K562 (cell line): ENCODE results near the gene FAF2. TPM values are rescaled to one million over a fixed set of nuclear protein-coding genes. Genes with fewer than 3 reads are reported as not detected.
A peak's percentile ranks its signal among the peaks of the same experiment; 100 is the strongest.

Source experiments
- CBX1 ChIP-seq: sonication (generic); IDR thresholded peaks from 2 replicates; pipeline ENCODE4 v1.6.1; 2016; ENCODE audit warnings: antibody characterized with exemption, low read depth, mild to moderate bottlenecking
- HCFC1 ChIP-seq: IDR thresholded peaks from 2 replicates; pipeline ENCODE4 v1.6.1; 2012; ENCODE audit warnings: low read depth, low read length, improper control_type of control experiment
- KDM5B ChIP-seq: fragments of 200-600 bp; sonication (generic); IDR thresholded peaks from 2 replicates; pipeline ENCODE4 v1.6.1; 2012; ENCODE audit warnings: low read depth, mild to moderate bottlenecking, moderate library complexity, low read length, control low read depth, inconsistent platforms; ENCODE audit not compliant: insufficient replicate concordance
- OTX1 ChIP-seq: fragments of 450-650 bp; formaldehyde crosslinking; IDR thresholded peaks from 2 replicates; pipeline ENCODE4 v1.4.0; 2022; ENCODE audit warnings: mild to moderate bottlenecking
- PTTG1 ChIP-seq: fragments of 450-650 bp; IDR thresholded peaks from 2 replicates; pipeline ENCODE4 v1.6.1; 2016; ENCODE audit warnings: low read depth, mild to moderate bottlenecking, missing genetic modification characterization, missing compliant biosample characterization
- ZC3H11A ChIP-seq: IDR thresholded peaks from 2 replicates; pipeline ENCODE4 v1.6.1; 2012; ENCODE audit warnings: low read depth, low read length, improper control_type of control experiment
- ZKSCAN1 ChIP-seq: fragments of 150-350 bp; IDR thresholded peaks from 2 replicates; pipeline ENCODE4 v1.6.1; 2016; ENCODE audit warnings: low read depth, low read length
- ZNF12 ChIP-seq: sonication (generic); formaldehyde crosslinking; IDR thresholded peaks from 2 replicates; pipeline ENCODE4 v1.4.0; 2020; ENCODE audit warnings: mild to moderate bottlenecking, missing genetic modification reagents
- ZNF146 ChIP-seq: IDR thresholded peaks from one replicate; pipeline ENCODE4 v1.6.1; 2018; ENCODE audit warnings: missing compliant biosample characterization; ENCODE audit not compliant: unreplicated experiment
- polyA plus RNA-seq, 8 experiments: library from polyadenylated mRNA; depleted of rRNA in 4 of 8; stranded (reverse) in 5 of 8; unstranded in 3 of 8; fragments of >200 nt; fragmentation: Nextera tagmentation in 2 of 8; fragmentation: Illumina TruSeq in 1 of 8; extraction: Ambion mirVana in 2 of 8; extraction: Trizol in 1 of 8; gene quantifications; 2 replicates each; pipeline versions ENCODE4 v1.2.1 to v1.2.3, GENCODE V29; 2011 to 2014; ENCODE audit warnings: inconsistent platforms in 1 of 8, missing spikeins in 1 of 8
- total RNA-seq, 7 experiments: library from RNA; depleted of rRNA in 6 of 7; stranded (reverse); fragments of >200 nt in 6 of 7; fragmentation: Illumina TruSeq in 2 of 7; extraction: Trizol in 2 of 7; gene quantifications; 2 replicates each; pipeline versions ENCODE4 v1.2.1 to v1.2.3, GENCODE V29; 2011 to 2021; ENCODE audit warnings: low replicate concordance in 1 of 7
- TF ChIP-seq, protein P1 (sequence below): fragments of 200-600 bp; sonication (generic); IDR thresholded peaks from one replicate; pipeline ENCODE4 v1.6.1; 2012; ENCODE audit warnings: mild to moderate bottlenecking, low read depth, low read length, inconsistent platforms
- TF ChIP-seq, protein P2 (sequence below): fragments of 450-650 bp; formaldehyde crosslinking; IDR thresholded peaks from 2 replicates; pipeline ENCODE4 v1.4.0; 2022; ENCODE audit warnings: missing genetic modification characterization
- TF ChIP-seq, protein P3 (sequence below): sonication (generic); formaldehyde crosslinking; IDR thresholded peaks from 2 replicates; pipeline ENCODE4 v1.8.0; 2023; ENCODE audit warnings: mild to moderate bottlenecking, missing genetic modification reagents

The FAF2 gene
- total and polyA plus RNA-seq, 9 of the 15 experiments (the other 6 are each of a cell fraction or from before 2014, with no cell fraction given) = 25.0 to 44.6 (median 36.1) TPM

DNA sequence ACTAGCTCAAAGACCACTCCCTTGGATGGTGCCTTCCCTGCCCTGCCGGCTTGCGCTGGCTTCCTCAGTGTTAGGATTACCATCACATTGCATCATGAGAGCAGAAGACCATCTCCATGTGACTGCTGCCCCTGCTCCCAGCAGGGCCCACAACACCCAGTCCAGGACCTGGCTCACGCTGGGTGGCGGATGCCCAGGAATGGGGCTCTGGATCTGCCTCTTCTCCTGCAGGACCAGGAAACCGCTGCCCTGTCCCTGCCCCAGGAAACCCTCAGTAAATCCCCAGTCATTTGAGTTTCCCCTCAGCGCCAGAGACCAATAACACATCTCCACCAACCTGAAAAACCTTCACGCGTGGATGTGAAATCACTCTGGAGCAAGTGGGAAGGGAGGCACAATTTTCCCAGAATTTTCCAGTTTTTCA, 92.3 kb downstream of the FAF2 start (continued):
- TF ChIP-seq KDM5B (no peak), ZC3H11A (no peak), ZNF12 (CRISPR knock-in tag) (no peak), HCFC1 (0 out of 2 replicates have a peak, but pooled peaks have one; percentile 9), ZKSCAN1 (no peak), CBX1 (no peak), PTTG1 (0 out of 2 replicates have a peak, but pooled peaks have one; percentile 14), OTX1 (peak; percentile 73; the same call in 1 of the 2 replicates), ZNF146 (CRISPR knock-in tag) (no peak)
- TF ChIP-seq, protein P1, sequence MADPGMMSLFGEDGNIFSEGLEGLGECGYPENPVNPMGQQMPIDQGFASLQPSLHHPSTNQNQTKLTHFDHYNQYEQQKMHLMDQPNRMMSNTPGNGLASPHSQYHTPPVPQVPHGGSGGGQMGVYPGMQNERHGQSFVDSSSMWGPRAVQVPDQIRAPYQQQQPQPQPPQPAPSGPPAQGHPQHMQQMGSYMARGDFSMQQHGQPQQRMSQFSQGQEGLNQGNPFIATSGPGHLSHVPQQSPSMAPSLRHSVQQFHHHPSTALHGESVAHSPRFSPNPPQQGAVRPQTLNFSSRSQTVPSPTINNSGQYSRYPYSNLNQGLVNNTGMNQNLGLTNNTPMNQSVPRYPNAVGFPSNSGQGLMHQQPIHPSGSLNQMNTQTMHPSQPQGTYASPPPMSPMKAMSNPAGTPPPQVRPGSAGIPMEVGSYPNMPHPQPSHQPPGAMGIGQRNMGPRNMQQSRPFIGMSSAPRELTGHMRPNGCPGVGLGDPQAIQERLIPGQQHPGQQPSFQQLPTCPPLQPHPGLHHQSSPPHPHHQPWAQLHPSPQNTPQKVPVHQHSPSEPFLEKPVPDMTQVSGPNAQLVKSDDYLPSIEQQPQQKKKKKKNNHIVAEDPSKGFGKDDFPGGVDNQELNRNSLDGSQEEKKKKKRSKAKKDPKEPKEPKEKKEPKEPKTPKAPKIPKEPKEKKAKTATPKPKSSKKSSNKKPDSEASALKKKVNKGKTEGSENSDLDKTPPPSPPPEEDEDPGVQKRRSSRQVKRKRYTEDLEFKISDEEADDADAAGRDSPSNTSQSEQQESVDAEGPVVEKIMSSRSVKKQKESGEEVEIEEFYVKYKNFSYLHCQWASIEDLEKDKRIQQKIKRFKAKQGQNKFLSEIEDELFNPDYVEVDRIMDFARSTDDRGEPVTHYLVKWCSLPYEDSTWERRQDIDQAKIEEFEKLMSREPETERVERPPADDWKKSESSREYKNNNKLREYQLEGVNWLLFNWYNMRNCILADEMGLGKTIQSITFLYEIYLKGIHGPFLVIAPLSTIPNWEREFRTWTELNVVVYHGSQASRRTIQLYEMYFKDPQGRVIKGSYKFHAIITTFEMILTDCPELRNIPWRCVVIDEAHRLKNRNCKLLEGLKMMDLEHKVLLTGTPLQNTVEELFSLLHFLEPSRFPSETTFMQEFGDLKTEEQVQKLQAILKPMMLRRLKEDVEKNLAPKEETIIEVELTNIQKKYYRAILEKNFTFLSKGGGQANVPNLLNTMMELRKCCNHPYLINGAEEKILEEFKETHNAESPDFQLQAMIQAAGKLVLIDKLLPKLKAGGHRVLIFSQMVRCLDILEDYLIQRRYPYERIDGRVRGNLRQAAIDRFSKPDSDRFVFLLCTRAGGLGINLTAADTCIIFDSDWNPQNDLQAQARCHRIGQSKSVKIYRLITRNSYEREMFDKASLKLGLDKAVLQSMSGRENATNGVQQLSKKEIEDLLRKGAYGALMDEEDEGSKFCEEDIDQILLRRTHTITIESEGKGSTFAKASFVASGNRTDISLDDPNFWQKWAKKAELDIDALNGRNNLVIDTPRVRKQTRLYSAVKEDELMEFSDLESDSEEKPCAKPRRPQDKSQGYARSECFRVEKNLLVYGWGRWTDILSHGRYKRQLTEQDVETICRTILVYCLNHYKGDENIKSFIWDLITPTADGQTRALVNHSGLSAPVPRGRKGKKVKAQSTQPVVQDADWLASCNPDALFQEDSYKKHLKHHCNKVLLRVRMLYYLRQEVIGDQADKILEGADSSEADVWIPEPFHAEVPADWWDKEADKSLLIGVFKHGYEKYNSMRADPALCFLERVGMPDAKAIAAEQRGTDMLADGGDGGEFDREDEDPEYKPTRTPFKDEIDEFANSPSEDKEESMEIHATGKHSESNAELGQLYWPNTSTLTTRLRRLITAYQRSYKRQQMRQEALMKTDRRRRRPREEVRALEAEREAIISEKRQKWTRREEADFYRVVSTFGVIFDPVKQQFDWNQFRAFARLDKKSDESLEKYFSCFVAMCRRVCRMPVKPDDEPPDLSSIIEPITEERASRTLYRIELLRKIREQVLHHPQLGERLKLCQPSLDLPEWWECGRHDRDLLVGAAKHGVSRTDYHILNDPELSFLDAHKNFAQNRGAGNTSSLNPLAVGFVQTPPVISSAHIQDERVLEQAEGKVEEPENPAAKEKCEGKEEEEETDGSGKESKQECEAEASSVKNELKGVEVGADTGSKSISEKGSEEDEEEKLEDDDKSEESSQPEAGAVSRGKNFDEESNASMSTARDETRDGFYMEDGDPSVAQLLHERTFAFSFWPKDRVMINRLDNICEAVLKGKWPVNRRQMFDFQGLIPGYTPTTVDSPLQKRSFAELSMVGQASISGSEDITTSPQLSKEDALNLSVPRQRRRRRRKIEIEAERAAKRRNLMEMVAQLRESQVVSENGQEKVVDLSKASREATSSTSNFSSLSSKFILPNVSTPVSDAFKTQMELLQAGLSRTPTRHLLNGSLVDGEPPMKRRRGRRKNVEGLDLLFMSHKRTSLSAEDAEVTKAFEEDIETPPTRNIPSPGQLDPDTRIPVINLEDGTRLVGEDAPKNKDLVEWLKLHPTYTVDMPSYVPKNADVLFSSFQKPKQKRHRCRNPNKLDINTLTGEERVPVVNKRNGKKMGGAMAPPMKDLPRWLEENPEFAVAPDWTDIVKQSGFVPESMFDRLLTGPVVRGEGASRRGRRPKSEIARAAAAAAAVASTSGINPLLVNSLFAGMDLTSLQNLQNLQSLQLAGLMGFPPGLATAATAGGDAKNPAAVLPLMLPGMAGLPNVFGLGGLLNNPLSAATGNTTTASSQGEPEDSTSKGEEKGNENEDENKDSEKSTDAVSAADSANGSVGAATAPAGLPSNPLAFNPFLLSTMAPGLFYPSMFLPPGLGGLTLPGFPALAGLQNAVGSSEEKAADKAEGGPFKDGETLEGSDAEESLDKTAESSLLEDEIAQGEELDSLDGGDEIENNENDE = no peak
- TF ChIP-seq, protein P2, sequence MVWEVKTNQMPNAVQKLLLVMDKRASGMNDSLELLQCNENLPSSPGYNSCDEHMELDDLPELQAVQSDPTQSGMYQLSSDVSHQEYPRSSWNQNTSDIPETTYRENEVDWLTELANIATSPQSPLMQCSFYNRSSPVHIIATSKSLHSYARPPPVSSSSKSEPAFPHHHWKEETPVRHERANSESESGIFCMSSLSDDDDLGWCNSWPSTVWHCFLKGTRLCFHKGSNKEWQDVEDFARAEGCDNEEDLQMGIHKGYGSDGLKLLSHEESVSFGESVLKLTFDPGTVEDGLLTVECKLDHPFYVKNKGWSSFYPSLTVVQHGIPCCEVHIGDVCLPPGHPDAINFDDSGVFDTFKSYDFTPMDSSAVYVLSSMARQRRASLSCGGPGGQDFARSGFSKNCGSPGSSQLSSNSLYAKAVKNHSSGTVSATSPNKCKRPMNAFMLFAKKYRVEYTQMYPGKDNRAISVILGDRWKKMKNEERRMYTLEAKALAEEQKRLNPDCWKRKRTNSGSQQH (CRISPR knock-in tag) = peak; percentile 73; the same call in 1 of the 2 replicates
- TF ChIP-seq, protein P3, sequence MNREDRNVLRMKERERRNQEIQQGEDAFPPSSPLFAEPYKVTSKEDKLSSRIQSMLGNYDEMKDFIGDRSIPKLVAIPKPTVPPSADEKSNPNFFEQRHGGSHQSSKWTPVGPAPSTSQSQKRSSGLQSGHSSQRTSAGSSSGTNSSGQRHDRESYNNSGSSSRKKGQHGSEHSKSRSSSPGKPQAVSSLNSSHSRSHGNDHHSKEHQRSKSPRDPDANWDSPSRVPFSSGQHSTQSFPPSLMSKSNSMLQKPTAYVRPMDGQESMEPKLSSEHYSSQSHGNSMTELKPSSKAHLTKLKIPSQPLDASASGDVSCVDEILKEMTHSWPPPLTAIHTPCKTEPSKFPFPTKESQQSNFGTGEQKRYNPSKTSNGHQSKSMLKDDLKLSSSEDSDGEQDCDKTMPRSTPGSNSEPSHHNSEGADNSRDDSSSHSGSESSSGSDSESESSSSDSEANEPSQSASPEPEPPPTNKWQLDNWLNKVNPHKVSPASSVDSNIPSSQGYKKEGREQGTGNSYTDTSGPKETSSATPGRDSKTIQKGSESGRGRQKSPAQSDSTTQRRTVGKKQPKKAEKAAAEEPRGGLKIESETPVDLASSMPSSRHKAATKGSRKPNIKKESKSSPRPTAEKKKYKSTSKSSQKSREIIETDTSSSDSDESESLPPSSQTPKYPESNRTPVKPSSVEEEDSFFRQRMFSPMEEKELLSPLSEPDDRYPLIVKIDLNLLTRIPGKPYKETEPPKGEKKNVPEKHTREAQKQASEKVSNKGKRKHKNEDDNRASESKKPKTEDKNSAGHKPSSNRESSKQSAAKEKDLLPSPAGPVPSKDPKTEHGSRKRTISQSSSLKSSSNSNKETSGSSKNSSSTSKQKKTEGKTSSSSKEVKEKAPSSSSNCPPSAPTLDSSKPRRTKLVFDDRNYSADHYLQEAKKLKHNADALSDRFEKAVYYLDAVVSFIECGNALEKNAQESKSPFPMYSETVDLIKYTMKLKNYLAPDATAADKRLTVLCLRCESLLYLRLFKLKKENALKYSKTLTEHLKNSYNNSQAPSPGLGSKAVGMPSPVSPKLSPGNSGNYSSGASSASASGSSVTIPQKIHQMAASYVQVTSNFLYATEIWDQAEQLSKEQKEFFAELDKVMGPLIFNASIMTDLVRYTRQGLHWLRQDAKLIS = no peak
